Mesothelial cell of epicardium (in vitro differentiated cells): ENCODE measurements around the gene PPP2R2C. TPM values are rescaled to one million over a fixed set of nuclear protein-coding genes. Genes with fewer than 3 reads are reported as not detected.

Experiments used
- DNase-seq, 2 experiments: peaks; one replicate each; pipeline ENCODE4 v3.0.0; 2021; ENCODE audit warnings: low spot score in 2 of 2; ENCODE audit not compliant: unreplicated experiment in 2 of 2
- H3K27ac Mint-ChIP-seq: 2 replicates; pipeline ENCODE4 v1.8.0; 2021; ENCODE audit warnings: mixed read lengths
- H3K27me3 Mint-ChIP-seq: 2 replicates; pipeline ENCODE4 v1.8.0; 2021; ENCODE audit warnings: low read depth, mixed read lengths
- H3K36me3 Mint-ChIP-seq: 2 replicates; pipeline ENCODE4 v1.8.0; 2021; ENCODE audit warnings: mixed read lengths
- H3K4me1 Mint-ChIP-seq: 2 replicates; pipeline ENCODE4 v1.8.0; 2021; ENCODE audit warnings: mixed read lengths
- H3K4me3 Mint-ChIP-seq: 2 replicates; pipeline ENCODE4 v1.8.0; 2021; ENCODE audit warnings: mild to moderate bottlenecking, moderate library complexity, mixed read lengths
- H3K9me3 Mint-ChIP-seq: 2 replicates; pipeline ENCODE4 v1.8.0; 2021; ENCODE audit warnings: mixed read lengths
- total RNA-seq: library from RNA; stranded (reverse); gene quantifications from 3 replicates; pipeline ENCODE4 v1.2.1, GENCODE V29; 2021
- TF ChIP-seq, protein P1 (sequence below): fragments of 200-600 bp; sonication (generic); IDR thresholded peaks from one replicate; pipeline ENCODE4 v1.5.0; 2021; ENCODE audit warnings: antibody characterized with exemption; ENCODE audit not compliant: unreplicated experiment

PPP2R2C gene
- total RNA-seq, 1 donor from 2014 or later, result 5.2 TPM

DNA sequence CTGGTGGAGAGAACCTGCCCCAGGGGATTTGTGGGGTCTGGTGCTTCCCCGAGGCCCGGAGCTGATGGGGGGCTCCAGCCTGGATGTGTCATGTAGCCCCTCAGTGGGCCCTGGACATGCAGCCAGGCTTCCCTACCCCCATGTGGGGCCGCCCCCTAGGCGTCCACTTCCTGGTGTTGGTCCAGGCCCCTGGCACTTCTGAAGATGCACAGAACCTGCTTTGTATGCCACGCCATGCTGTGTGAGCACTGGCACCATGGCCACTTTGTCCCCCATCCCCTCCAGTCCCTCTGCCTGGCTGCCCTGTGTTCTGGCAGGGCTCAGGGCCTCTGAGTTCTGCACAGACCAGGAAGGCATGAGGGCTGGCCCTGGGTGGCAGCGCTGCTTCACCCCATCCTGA is 173.6 kb downstream of the PPP2R2C start:
- H3K4me3 Mint-ChIP-seq, result no peak overlapping the region
- DNase-seq, result no peak
- no peaks in the 10 kb centered on the region for H3K27me3 Mint-ChIP-seq
- H3K36me3 Mint-ChIP-seq, result peaks cover 35% of the 10 kb centered on the region
- H3K27ac Mint-ChIP-seq, result no peak overlapping the region
- H3K4me1 Mint-ChIP-seq, result no peaks in the 10 kb centered on the region
- no peaks in the 10 kb centered on the region for H3K9me3 Mint-ChIP-seq
- TF ChIP-seq, protein P1, sequence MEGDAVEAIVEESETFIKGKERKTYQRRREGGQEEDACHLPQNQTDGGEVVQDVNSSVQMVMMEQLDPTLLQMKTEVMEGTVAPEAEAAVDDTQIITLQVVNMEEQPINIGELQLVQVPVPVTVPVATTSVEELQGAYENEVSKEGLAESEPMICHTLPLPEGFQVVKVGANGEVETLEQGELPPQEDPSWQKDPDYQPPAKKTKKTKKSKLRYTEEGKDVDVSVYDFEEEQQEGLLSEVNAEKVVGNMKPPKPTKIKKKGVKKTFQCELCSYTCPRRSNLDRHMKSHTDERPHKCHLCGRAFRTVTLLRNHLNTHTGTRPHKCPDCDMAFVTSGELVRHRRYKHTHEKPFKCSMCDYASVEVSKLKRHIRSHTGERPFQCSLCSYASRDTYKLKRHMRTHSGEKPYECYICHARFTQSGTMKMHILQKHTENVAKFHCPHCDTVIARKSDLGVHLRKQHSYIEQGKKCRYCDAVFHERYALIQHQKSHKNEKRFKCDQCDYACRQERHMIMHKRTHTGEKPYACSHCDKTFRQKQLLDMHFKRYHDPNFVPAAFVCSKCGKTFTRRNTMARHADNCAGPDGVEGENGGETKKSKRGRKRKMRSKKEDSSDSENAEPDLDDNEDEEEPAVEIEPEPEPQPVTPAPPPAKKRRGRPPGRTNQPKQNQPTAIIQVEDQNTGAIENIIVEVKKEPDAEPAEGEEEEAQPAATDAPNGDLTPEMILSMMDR, result no peak

DNA sequence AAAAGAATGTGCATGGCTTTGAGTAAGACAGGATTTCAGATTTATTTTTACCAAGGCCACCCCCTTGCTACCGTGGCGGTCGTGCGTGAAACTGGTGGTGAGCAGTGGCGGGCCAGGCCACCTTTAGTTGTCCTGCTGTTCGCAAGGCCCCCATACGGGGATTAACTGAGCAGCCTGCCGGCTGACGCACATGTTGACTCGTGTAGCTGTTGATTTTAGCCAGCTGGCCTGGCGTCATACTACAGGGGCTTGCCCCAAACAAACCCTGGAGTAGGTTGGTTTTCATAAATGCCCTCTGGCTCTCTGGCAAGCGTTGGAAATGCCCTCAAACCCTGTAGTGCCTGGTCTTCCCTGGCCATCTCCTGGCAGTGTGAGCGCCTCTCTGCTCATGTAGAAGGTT is 174.4 kb downstream of the PPP2R2C start:
- Mint-ChIP-seq H3K4me3 (no peak overlapping the region), H3K36me3 (peaks cover 35% of the 10 kb centered on the region), H3K27me3 (no peaks in the 10 kb centered on the region), H3K27ac (no peak overlapping the region), H3K9me3 (no peaks in the 10 kb centered on the region), H3K4me1 (no peaks in the 10 kb centered on the region)
- TF ChIP-seq, protein P1, result no peak
- DNase-seq, result no peak

DNA sequence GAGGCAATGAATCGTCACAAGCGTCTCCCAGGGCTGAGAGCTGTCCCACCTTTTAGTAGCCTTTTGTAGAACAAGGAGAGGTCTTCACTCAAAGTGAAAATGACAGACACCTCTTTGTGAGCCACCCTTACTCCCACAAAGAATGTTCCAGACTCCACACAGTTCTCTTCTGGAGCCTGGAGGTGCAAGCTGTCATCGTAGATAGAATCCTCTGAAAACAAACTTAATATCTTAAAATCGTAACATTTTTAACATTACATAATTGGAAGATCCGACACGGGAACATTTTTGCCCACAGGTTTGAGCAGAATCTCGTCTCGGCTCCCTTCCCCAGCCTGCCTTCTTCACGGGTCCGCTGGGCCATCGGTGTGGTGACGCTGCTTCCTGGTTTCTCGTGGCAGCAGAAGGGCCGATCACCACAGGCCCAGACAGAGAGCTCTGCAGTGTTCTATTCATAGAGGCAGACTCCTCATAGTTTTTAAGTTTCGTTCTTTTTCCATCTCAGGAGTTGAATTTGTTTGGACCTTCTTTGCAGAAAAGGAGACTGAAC is 175.1 kb downstream of the PPP2R2C start:
- Mint-ChIP-seq H3K9me3 (no peaks in the 10 kb centered on the region), H3K27ac (no peak overlapping the region), H3K4me3 (no peak overlapping the region), H3K27me3 (no peaks in the 10 kb centered on the region), H3K4me1 (no peaks in the 10 kb centered on the region), H3K36me3 (peaks cover 30% of the 10 kb centered on the region)
- DNase-seq, result no peak
- TF ChIP-seq, protein P1, result no peak

DNA sequence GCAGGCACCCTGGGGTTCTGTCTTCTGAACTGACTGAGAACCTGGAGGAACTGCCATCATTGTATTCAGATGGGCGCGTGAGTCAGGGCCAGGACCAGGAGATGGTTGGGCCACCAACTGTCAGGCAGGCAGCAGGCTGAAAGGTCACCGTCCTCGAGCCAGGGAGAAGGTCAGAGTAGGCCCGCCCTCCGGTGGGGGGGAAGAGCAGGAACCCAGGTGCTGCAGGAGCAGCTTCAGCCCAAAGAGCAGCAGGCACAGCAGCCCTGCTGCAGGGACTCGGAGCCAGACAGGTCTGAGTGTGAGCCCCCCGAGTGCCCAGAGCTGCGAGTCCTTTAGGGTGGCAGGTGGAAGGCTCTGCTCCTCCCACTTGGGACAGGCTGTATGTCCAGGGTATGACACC is 176.4 kb downstream of the PPP2R2C start:
- H3K4me3 Mint-ChIP-seq, result no peak overlapping the region
- no peak overlapping the region for H3K27ac Mint-ChIP-seq
- TF ChIP-seq, protein P1, result no peak
- no peaks in the 10 kb centered on the region for H3K27me3 Mint-ChIP-seq
- peaks cover 21% of the 10 kb centered on the region for H3K36me3 Mint-ChIP-seq
- no peaks in the 10 kb centered on the region for H3K4me1 Mint-ChIP-seq
- DNase-seq, result no peak
- no peaks in the 10 kb centered on the region for H3K9me3 Mint-ChIP-seq

DNA sequence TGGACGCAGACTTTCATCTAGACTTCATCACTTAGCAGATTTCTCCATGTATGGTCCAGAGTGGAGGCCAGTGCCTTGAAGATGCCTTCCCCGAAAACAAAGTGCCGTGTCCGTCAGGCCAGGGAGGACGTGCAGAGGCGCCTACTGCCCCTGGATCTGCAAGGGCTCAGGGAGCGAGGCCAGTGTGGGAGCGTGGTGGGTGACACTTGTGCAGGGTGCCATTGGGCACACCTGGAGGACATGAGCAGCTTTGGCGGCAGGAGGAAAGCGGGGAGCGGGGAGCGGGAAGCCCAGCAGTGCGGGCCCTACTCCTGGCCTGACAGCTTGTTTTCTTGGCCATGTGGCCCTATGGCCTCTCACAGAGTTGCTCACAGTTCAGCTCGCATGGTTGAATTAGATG is 176.9 kb downstream of the PPP2R2C start:
- TF ChIP-seq, protein P1, result no peak
- H3K27ac Mint-ChIP-seq, result no peak overlapping the region
- peaks cover 17% of the 10 kb centered on the region for H3K36me3 Mint-ChIP-seq
- no peaks in the 10 kb centered on the region for H3K9me3 Mint-ChIP-seq
- no peaks in the 10 kb centered on the region for H3K27me3 Mint-ChIP-seq
- DNase-seq, result no peak
- no peak overlapping the region for H3K4me3 Mint-ChIP-seq
- H3K4me1 Mint-ChIP-seq, result no peaks in the 10 kb centered on the region
